GM23338 (cell line): Measurements from ENCODE around the gene CA7. TPM values are rescaled to one million over a fixed set of nuclear protein-coding genes. Genes with fewer than 3 reads are reported as not detected.

Source experiments
- ATAC-seq: fragments of 200-7000 bp; cut with Tn5 transposase; 3 replicates; pipeline ENCODE4 v1.9.1; 2020
- DNase-seq: peaks from one replicate; pipeline ENCODE4 v3.0.0-alpha.2; 2015; ENCODE audit warnings: low spot score
- H2AFZ ChIP-seq: fragments of 200-600 bp; sonication (generic); 2 replicates; pipeline ENCODE4 v1.8.0; 2016; ENCODE audit warnings: antibody characterized with exemption, mild to moderate bottlenecking, moderate library complexity
- H3F3A ChIP-seq: fragments of 200-600 bp; sonication (generic); replicated peaks from 2 replicates; pipeline ENCODE4 v1.8.0; 2017; ENCODE audit warnings: antibody characterized with exemption, mixed run types, low read depth
- H3K27ac ChIP-seq: fragments of 200-600 bp; sonication (generic); 2 replicates; pipeline ENCODE4 v1.6.1; 2016; ENCODE audit warnings: low read depth
- H3K27me3 ChIP-seq: fragments of 200-600 bp; sonication (generic); 2 replicates; pipeline ENCODE4 v1.8.0; 2016; ENCODE audit warnings: mild to moderate bottlenecking, mixed run types, moderate library complexity; ENCODE audit not compliant: insufficient read depth
- H3K36me3 ChIP-seq: fragments of 200-600 bp; sonication (generic); 2 replicates; pipeline ENCODE4 v1.8.0; 2016; ENCODE audit warnings: mild to moderate bottlenecking; ENCODE audit not compliant: insufficient read depth
- H3K4me1 ChIP-seq: fragments of 200-600 bp; sonication (generic); 2 replicates; pipeline ENCODE4 v1.8.0; 2016; ENCODE audit warnings: mild to moderate bottlenecking, moderate library complexity; ENCODE audit not compliant: insufficient read depth
- H3K4me2 ChIP-seq: fragments of 200-600 bp; sonication (generic); 2 replicates; pipeline ENCODE4 v1.7.1; 2017; ENCODE audit warnings: mixed run types
- H3K4me3 ChIP-seq: fragments of 200-600 bp; sonication (generic); 2 replicates; pipeline ENCODE4 v1.6.1; 2016; ENCODE audit warnings: mixed run types
- H3K79me2 ChIP-seq: fragments of 200-600 bp; sonication (generic); replicated peaks from 2 replicates; pipeline ENCODE4 v1.8.0; 2017; ENCODE audit warnings: mild to moderate bottlenecking; ENCODE audit not compliant: insufficient read depth
- H3K9me2 ChIP-seq: fragments of 200-600 bp; sonication (generic); 2 replicates; pipeline ENCODE4 v1.8.0; 2017; ENCODE audit not compliant: insufficient read depth
- H4K20me1 ChIP-seq: fragments of 200-600 bp; sonication (generic); replicated peaks from 2 replicates; pipeline ENCODE4 v1.8.0; 2017; ENCODE audit warnings: mild to moderate bottlenecking; ENCODE audit not compliant: insufficient read depth
- H3K27ac Mint-ChIP-seq: 2 replicates; pipeline ENCODE4 v1.8.0; 2020; ENCODE audit warnings: inconsistent platforms, mild to moderate bottlenecking, moderate library complexity, mixed read lengths
- H3K27me3 Mint-ChIP-seq: 3 replicates; pipeline ENCODE4 v1.8.0; 2022; ENCODE audit warnings: low read depth, mild to moderate bottlenecking, moderate library complexity, mixed read lengths, inconsistent platforms; ENCODE audit not compliant: insufficient read depth, poor library complexity
- H3K36me3 Mint-ChIP-seq: 3 replicates; pipeline ENCODE4 v1.8.0; 2021; ENCODE audit warnings: low read depth, mild to moderate bottlenecking, inconsistent platforms, moderate library complexity, mixed read lengths
- H3K4me1 Mint-ChIP-seq: 3 replicates; pipeline ENCODE4 v1.8.0; 2020; ENCODE audit warnings: mild to moderate bottlenecking, inconsistent platforms, mixed read lengths
- H3K4me3 Mint-ChIP-seq: 3 replicates; pipeline ENCODE4 v1.8.0; 2021; ENCODE audit warnings: moderate library complexity, mild to moderate bottlenecking, inconsistent platforms, mixed read lengths
- H3K9me3 Mint-ChIP-seq: 3 replicates; pipeline ENCODE4 v1.8.0; 2020; ENCODE audit warnings: moderate library complexity, mild to moderate bottlenecking, inconsistent platforms, mixed read lengths
- CREB1 ChIP-seq: fragments of 250-450 bp; sonication (Bioruptor Pico); IDR thresholded peaks from 2 replicates; pipeline ENCODE4 v1.5.0; 2020; ENCODE audit warnings: low read depth, mild to moderate bottlenecking, moderate library complexity
- EZH2 ChIP-seq: fragments of 200-600 bp; sonication (generic); IDR thresholded peaks from one replicate; pipeline ENCODE4 v1.8.0; 2017; ENCODE audit warnings: antibody characterized with exemption, mild to moderate bottlenecking, low read depth; ENCODE audit not compliant: unreplicated experiment
- EZH2phosphoT487 ChIP-seq: fragments of 200-600 bp; sonication (generic); IDR thresholded peaks from one replicate; pipeline ENCODE4 v1.8.1; 2018; ENCODE audit warnings: antibody characterized with exemption; ENCODE audit not compliant: unreplicated experiment
- JUNB ChIP-seq: IDR thresholded peaks from one replicate; pipeline ENCODE4 v1.6.1; 2016; ENCODE audit warnings: antibody characterized with exemption; ENCODE audit not compliant: unreplicated experiment
- NANOG ChIP-seq: IDR thresholded peaks from 2 replicates; pipeline ENCODE4 v1.6.1; 2016; ENCODE audit warnings: antibody characterized with exemption, borderline replicate concordance
- POLR2AphosphoS5 ChIP-seq: IDR thresholded peaks from 2 replicates; pipeline ENCODE4 v1.6.1; 2016; ENCODE audit warnings: antibody characterized with exemption, low read depth
- STAT1 ChIP-seq: IDR thresholded peaks from one replicate; pipeline ENCODE4 v1.6.1; 2016; ENCODE audit warnings: antibody characterized with exemption; ENCODE audit not compliant: unreplicated experiment
- ZNF114 ChIP-seq: fragments of 250-450 bp; sonication (Bioruptor Pico); IDR thresholded peaks from 2 replicates; pipeline ENCODE4 v1.5.0; 2020; ENCODE audit warnings: mild to moderate bottlenecking, moderate library complexity
- ZNF331 ChIP-seq: fragments of 250-450 bp; sonication (Bioruptor Pico); IDR thresholded peaks from 2 replicates; pipeline ENCODE4 v1.5.0; 2020; ENCODE audit warnings: low read depth, mild to moderate bottlenecking, moderate library complexity
- polyA plus RNA-seq: library from polyadenylated mRNA; unstranded; fragments of >200 nt; fragmentation: Nextera tagmentation; extraction: Ambion mirVana; gene quantifications from 2 replicates; pipeline ENCODE4 v1.2.1, GENCODE V29; 2016
- total RNA-seq: library from RNA; depleted of rRNA; stranded (reverse); fragments of >200 nt; shearing (Covaris generic); gene quantifications from 2 replicates; pipeline ENCODE4 v1.2.3, GENCODE V29; 2014
- TF ChIP-seq, protein P1 (sequence below): IDR thresholded peaks from one replicate; pipeline ENCODE4 v1.6.1; 2018; ENCODE audit warnings: antibody characterized with exemption; ENCODE audit not compliant: unreplicated experiment
- TF ChIP-seq, protein P2 (sequence below): fragments of 250-450 bp; sonication (Bioruptor Pico); IDR thresholded peaks from 2 replicates; pipeline ENCODE4 v1.5.0; 2020; ENCODE audit warnings: mild to moderate bottlenecking, moderate library complexity
- TF ChIP-seq, protein P3 (sequence below): IDR thresholded peaks from 2 replicates; pipeline ENCODE4 v1.6.1; 2016; ENCODE audit warnings: antibody characterized with exemption
- TF ChIP-seq, protein P4 (sequence below), 2 experiments: fragments of 200-600 bp in 1 of 2; sonication (generic) in 1 of 2; conservative IDR thresholded peaks; 2 replicates each; pipeline versions ENCODE4 v1.5.1 to v1.6.1; 2016 to 2017; ENCODE audit warnings: antibody characterized with exemption in 2 of 2, low read depth in 2 of 2, mild to moderate bottlenecking in 2 of 2, moderate library complexity in 1 of 2

CA7 gene
- total and polyA plus RNA-seq, 2 experiments from 2014 or later = 2.1 to 2.8 TPM

DNA sequence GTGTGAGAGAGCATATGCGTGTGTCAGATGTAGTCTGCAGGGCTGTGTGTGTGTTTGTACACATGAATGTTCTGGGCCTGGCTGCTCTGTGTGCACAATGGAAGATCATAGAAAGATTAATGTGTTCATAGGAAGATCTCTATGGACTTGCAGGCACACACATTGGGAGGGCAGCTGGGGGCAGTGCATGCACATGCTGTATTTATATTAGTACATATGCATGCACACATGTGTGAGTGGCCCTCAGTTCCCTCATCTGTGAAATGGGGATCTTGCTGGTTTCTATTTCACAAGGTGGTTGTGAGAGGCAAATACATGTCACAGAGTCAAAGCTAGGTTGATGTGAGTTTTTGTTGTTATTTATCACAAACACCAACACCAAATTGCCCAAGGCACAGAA is 2.1 kb downstream of the CA7 start:
- H3K4me2 ChIP-seq = no peak overlapping the region
- no peaks in the 10 kb centered on the region for H3K36me3 Mint-ChIP-seq
- TF ChIP-seq NANOG (no peak), CREB1 (CRISPR knock-in tag) (no peak), ZNF331 (CRISPR knock-in tag) (no peak), ZNF114 (CRISPR knock-in tag) (no peak), EZH2 (no peak), EZH2phosphoT487 (no peak), JUNB (no peak), STAT1 (no peak), POLR2AphosphoS5 (no peak)
- TF ChIP-seq, protein P1, sequence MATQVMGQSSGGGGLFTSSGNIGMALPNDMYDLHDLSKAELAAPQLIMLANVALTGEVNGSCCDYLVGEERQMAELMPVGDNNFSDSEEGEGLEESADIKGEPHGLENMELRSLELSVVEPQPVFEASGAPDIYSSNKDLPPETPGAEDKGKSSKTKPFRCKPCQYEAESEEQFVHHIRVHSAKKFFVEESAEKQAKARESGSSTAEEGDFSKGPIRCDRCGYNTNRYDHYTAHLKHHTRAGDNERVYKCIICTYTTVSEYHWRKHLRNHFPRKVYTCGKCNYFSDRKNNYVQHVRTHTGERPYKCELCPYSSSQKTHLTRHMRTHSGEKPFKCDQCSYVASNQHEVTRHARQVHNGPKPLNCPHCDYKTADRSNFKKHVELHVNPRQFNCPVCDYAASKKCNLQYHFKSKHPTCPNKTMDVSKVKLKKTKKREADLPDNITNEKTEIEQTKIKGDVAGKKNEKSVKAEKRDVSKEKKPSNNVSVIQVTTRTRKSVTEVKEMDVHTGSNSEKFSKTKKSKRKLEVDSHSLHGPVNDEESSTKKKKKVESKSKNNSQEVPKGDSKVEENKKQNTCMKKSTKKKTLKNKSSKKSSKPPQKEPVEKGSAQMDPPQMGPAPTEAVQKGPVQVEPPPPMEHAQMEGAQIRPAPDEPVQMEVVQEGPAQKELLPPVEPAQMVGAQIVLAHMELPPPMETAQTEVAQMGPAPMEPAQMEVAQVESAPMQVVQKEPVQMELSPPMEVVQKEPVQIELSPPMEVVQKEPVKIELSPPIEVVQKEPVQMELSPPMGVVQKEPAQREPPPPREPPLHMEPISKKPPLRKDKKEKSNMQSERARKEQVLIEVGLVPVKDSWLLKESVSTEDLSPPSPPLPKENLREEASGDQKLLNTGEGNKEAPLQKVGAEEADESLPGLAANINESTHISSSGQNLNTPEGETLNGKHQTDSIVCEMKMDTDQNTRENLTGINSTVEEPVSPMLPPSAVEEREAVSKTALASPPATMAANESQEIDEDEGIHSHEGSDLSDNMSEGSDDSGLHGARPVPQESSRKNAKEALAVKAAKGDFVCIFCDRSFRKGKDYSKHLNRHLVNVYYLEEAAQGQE = no peak
- TF ChIP-seq, protein P2, sequence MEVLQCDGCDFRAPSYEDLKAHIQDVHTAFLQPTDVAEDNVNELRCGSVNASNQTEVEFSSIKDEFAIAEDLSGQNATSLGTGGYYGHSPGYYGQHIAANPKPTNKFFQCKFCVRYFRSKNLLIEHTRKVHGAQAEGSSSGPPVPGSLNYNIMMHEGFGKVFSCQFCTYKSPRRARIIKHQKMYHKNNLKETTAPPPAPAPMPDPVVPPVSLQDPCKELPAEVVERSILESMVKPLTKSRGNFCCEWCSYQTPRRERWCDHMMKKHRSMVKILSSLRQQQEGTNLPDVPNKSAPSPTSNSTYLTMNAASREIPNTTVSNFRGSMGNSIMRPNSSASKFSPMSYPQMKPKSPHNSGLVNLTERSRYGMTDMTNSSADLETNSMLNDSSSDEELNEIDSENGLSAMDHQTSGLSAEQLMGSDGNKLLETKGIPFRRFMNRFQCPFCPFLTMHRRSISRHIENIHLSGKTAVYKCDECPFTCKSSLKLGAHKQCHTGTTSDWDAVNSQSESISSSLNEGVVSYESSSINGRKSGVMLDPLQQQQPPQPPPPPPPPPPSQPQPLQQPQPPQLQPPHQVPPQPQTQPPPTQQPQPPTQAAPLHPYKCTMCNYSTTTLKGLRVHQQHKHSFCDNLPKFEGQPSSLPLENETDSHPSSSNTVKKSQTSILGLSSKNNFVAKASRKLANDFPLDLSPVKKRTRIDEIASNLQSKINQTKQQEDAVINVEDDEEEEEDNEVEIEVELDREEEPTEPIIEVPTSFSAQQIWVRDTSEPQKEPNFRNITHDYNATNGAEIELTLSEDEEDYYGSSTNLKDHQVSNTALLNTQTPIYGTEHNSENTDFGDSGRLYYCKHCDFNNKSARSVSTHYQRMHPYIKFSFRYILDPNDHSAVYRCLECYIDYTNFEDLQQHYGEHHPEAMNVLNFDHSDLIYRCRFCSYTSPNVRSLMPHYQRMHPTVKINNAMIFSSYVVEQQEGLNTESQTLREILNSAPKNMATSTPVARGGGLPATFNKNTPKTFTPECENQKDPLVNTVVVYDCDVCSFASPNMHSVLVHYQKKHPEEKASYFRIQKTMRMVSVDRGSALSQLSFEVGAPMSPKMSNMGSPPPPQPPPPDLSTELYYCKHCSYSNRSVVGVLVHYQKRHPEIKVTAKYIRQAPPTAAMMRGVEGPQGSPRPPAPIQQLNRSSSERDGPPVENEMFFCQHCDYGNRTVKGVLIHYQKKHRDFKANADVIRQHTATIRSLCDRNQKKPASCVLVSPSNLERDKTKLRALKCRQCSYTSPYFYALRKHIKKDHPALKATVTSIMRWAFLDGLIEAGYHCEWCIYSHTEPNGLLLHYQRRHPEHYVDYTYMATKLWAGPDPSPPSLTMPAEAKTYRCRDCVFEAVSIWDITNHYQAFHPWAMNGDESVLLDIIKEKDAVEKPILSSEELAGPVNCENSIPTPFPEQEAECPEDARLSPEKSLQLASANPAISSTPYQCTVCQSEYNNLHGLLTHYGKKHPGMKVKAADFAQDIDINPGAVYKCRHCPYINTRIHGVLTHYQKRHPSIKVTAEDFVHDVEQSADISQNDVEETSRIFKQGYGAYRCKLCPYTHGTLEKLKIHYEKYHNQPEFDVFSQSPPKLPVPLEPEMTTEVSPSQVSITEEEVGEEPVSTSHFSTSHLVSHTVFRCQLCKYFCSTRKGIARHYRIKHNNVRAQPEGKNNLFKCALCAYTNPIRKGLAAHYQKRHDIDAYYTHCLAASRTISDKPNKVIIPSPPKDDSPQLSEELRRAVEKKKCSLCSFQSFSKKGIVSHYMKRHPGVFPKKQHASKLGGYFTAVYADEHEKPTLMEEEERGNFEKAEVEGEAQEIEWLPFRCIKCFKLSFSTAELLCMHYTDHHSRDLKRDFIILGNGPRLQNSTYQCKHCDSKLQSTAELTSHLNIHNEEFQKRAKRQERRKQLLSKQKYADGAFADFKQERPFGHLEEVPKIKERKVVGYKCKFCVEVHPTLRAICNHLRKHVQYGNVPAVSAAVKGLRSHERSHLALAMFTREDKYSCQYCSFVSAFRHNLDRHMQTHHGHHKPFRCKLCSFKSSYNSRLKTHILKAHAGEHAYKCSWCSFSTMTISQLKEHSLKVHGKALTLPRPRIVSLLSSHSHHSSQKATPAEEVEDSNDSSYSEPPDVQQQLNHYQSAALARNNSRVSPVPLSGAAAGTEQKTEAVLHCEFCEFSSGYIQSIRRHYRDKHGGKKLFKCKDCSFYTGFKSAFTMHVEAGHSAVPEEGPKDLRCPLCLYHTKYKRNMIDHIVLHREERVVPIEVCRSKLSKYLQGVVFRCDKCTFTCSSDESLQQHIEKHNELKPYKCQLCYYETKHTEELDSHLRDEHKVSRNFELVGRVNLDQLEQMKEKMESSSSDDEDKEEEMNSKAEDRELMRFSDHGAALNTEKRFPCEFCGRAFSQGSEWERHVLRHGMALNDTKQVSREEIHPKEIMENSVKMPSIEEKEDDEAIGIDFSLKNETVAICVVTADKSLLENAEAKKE (CRISPR knock-in tag) = no peak
- TF ChIP-seq, protein P3, sequence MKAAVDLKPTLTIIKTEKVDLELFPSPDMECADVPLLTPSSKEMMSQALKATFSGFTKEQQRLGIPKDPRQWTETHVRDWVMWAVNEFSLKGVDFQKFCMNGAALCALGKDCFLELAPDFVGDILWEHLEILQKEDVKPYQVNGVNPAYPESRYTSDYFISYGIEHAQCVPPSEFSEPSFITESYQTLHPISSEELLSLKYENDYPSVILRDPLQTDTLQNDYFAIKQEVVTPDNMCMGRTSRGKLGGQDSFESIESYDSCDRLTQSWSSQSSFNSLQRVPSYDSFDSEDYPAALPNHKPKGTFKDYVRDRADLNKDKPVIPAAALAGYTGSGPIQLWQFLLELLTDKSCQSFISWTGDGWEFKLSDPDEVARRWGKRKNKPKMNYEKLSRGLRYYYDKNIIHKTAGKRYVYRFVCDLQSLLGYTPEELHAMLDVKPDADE = no peak
- TF ChIP-seq, protein P4, sequence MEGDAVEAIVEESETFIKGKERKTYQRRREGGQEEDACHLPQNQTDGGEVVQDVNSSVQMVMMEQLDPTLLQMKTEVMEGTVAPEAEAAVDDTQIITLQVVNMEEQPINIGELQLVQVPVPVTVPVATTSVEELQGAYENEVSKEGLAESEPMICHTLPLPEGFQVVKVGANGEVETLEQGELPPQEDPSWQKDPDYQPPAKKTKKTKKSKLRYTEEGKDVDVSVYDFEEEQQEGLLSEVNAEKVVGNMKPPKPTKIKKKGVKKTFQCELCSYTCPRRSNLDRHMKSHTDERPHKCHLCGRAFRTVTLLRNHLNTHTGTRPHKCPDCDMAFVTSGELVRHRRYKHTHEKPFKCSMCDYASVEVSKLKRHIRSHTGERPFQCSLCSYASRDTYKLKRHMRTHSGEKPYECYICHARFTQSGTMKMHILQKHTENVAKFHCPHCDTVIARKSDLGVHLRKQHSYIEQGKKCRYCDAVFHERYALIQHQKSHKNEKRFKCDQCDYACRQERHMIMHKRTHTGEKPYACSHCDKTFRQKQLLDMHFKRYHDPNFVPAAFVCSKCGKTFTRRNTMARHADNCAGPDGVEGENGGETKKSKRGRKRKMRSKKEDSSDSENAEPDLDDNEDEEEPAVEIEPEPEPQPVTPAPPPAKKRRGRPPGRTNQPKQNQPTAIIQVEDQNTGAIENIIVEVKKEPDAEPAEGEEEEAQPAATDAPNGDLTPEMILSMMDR (conservative IDR thresholded peaks at IDR 0.05; ENCODE audit: low read depth in 2 of 2) = no peak
- no peaks in the 10 kb centered on the region; the same call in 2 of the 3 replicates for H3K9me3 Mint-ChIP-seq
- H3K4me3 ChIP-seq = no peak overlapping the region
- H3K4me1 Mint-ChIP-seq = peaks cover 16% of the 10 kb centered on the region
- DNase-seq (no peak), ATAC-seq (no peak)
- H3K9me2 ChIP-seq = no peaks in the 10 kb centered on the region; the same call in 1 of the 2 replicates
- H4K20me1 ChIP-seq = no peaks in the 10 kb centered on the region
- H2AFZ ChIP-seq = no peak overlapping the region
- H3F3A ChIP-seq = 0 out of 2 replicates have a peak, but pooled peaks cover 6% of the 10 kb centered on the region
- H3K4me1 ChIP-seq = no peaks in the 10 kb centered on the region; the same call in 1 of the 2 replicates
- peaks cover 40% of the 10 kb centered on the region for H3K27me3 Mint-ChIP-seq
- H3K27ac Mint-ChIP-seq = no peak overlapping the region
- 0 out of 3 replicates have a peak overlapping the region, but pooled peaks have one; percentile 4 for H3K4me3 Mint-ChIP-seq
- no peaks in the 10 kb centered on the region for H3K36me3 ChIP-seq
- H3K79me2 ChIP-seq = no peaks in the 10 kb centered on the region
- H3K27me3 ChIP-seq = peaks cover 51% of the 10 kb centered on the region
- no peak overlapping the region for H3K27ac ChIP-seq
